ENCODE measurements around the gene P4HA2. TPM values are rescaled to one million over a fixed set of nuclear protein-coding genes. Genes with fewer than 3 reads are reported as not detected.
A peak's percentile ranks its signal among the peaks of the same experiment; 100 is the strongest.

Gene P4HA2
- total RNA-seq (10 to 100 TPM; 37.8 to 62.3 TPM), polyA plus RNA-seq (10 to 100 TPM; 20.3 to 36.5 TPM)
- long read RNA-seq, donor 1, partial matches to known transcripts = 0 of 6 reads
- long read RNA-seq, donor 1, other reads (novel, unspliced or antisense) = 0 of 6 reads
- long read RNA-seq, donor 2, partial matches to known transcripts = 0 of 2 reads
- long read RNA-seq, donor 2, other reads (novel, unspliced or antisense) = 0 of 2 reads
- long read RNA-seq, donor 3, partial matches to known transcripts = 0 of 2 reads
- long read RNA-seq, donor 3, other reads (novel, unspliced or antisense) = 0 of 2 reads
- long read RNA-seq, donor 4, partial matches to known transcripts = 0 of 1 reads
- long read RNA-seq, donor 4, other reads (novel, unspliced or antisense) = 0 of 1 reads
- long read RNA-seq, donor 5, transcript P4HA2-202 (15 exons, 2,313 nt) = major isoform, 9 of 15 reads
- long read RNA-seq, donor 5, partial matches to known transcripts = 0 of 15 reads
- long read RNA-seq, donor 5, other reads (novel, unspliced or antisense) = 0 of 15 reads

GRCh38 chr5:132227485-132228240 is at the start of gene P4HA2:
TSS of gene P4HA2 (minus strand) at chr5:132227853. CDS start at chr5:132218626, 9,227 bp downstream.
- peak; percentile 90 for ATAC-seq (ENCODE audit: insufficient read depth, low FRiP score)
- WGBS, 2 donors = 1% methylated on average over 80 to 92 of the region's 92 CpGs
- H3K27me3 ChIP-seq (ENCODE audit: control insufficient read depth in 3 of 3, insufficient read depth in 3 of 3, low read length in 2 of 3) = no peaks in the 10 kb centered on the region
- peak within 1 kb of the TSS; percentile 82 to 94 for H3K27ac ChIP-seq (ENCODE audit: low read depth in 1 of 2, low read length in 1 of 2)
- peaks cover 12 to 41% (median 24%) of the 10 kb centered on the region in 5 donors for H3K4me1 ChIP-seq (ENCODE audit: control insufficient read depth in 5 of 5, insufficient read depth in 5 of 5, low read length in 5 of 5)
- H3K4me3 ChIP-seq = peak within 1 kb of the TSS; percentile 56
- H3K9ac ChIP-seq (ENCODE audit: insufficient read depth in 1 of 2, low read length in 2 of 2) = peak within 1 kb of the TSS in 1 of 2 donors; percentile 58
- H3K36me3 ChIP-seq (ENCODE audit: control insufficient read depth in 4 of 4, insufficient read depth in 4 of 4, low read length in 4 of 4) = no peaks in the 10 kb centered on the region
- no peaks in the 10 kb centered on the region for H3K9me3 ChIP-seq (ENCODE audit: control insufficient read depth in 4 of 4, insufficient read depth in 3 of 4, low read length in 3 of 4)
- peak; percentile 77 to 87 (median 83) for DNase-seq
- no peak for TF ChIP-seq CTCF (IDR thresholded peaks at IDR 0.05; ENCODE audit: control extremely low read depth, extremely low read depth)

- TF ChIP-seq CTCF (IDR thresholded peaks at IDR 0.05; ENCODE audit: control extremely low read depth, extremely low read depth) = no peak
- Histone ChIP-seq H3K9ac (ENCODE audit: insufficient read depth in 1 of 2, low read length in 2 of 2) (no peak overlapping the region), H3K27ac (ENCODE audit: low read depth in 1 of 2, low read length in 1 of 2) (no peak overlapping the region), H3K9me3 (ENCODE audit: control insufficient read depth in 4 of 4, insufficient read depth in 3 of 4, low read length in 3 of 4) (no peaks in the 10 kb centered on the region), H3K4me3 (no peak overlapping the region), H3K27me3 (ENCODE audit: control insufficient read depth in 3 of 3, insufficient read depth in 3 of 3, low read length in 2 of 3) (no peaks in the 10 kb centered on the region), H3K36me3 (ENCODE audit: control insufficient read depth in 4 of 4, insufficient read depth in 4 of 4, low read length in 4 of 4) (no peaks in the 10 kb centered on the region), H3K4me1 (ENCODE audit: control insufficient read depth in 5 of 5, insufficient read depth in 5 of 5, low read length in 5 of 5) (peaks cover 0 to 4% (median 0%) of the 10 kb centered on the region in 5 donors)
- WGBS, 2 donors = 77 to 88% methylated on average over 6 of the region's 6 CpGs
- ATAC-seq (ENCODE audit: insufficient read depth, low FRiP score) = no peak
- no peak for DNase-seq
Observed at GRCh38 chr5:132277256-132277655, 49.6 kb upstream of the P4HA2 start.

GRCh38 chr5:132275367-132276220 is 47.9 kb upstream of the P4HA2 start:
- H3K36me3 ChIP-seq (ENCODE audit: control insufficient read depth in 4 of 4, insufficient read depth in 4 of 4, low read length in 4 of 4) = no peaks in the 10 kb centered on the region
- TF ChIP-seq CTCF (IDR thresholded peaks at IDR 0.05; ENCODE audit: control extremely low read depth, extremely low read depth) = no peak
- no peak overlapping the region for H3K4me3 ChIP-seq
- ATAC-seq (ENCODE audit: insufficient read depth, low FRiP score) (no peak), DNase-seq (no peak)
- no peak overlapping the region for H3K9ac ChIP-seq (ENCODE audit: insufficient read depth in 1 of 2, low read length in 2 of 2)
- 92 to 97% methylated on average over 5 of the region's 5 CpGs for WGBS, 2 donors
- no peaks in the 10 kb centered on the region for H3K27me3 ChIP-seq (ENCODE audit: control insufficient read depth in 3 of 3, insufficient read depth in 3 of 3, low read length in 2 of 3)
- peaks cover 0 to 4% (median 0%) of the 10 kb centered on the region in 5 donors for H3K4me1 ChIP-seq (ENCODE audit: control insufficient read depth in 5 of 5, insufficient read depth in 5 of 5, low read length in 5 of 5)
- no peaks in the 10 kb centered on the region for H3K9me3 ChIP-seq (ENCODE audit: control insufficient read depth in 4 of 4, insufficient read depth in 3 of 4, low read length in 3 of 4)
- H3K27ac ChIP-seq (ENCODE audit: low read depth in 1 of 2, low read length in 1 of 2) = no peak overlapping the region
